Hepatocyte (in vitro differentiated cells): ENCODE measurements around the gene DRD3.

Experiments used
- EZH2phosphoT487 ChIP-seq: fragments of 200-600 bp; sonication (generic); IDR thresholded peaks from one replicate; pipeline ENCODE4 v1.6.1; 2018; ENCODE audit warnings: antibody characterized with exemption, mild to moderate bottlenecking, low read depth, moderate library complexity; ENCODE audit not compliant: unreplicated experiment, severe bottlenecking
- TF ChIP-seq, protein P1 (sequence below): fragments of 200-600 bp; sonication (generic); IDR thresholded peaks from 2 replicates; pipeline ENCODE4 v1.5.1; 2016; ENCODE audit warnings: antibody characterized with exemption, mild to moderate bottlenecking; ENCODE audit not compliant: poor library complexity

- TF ChIP-seq, protein P1, sequence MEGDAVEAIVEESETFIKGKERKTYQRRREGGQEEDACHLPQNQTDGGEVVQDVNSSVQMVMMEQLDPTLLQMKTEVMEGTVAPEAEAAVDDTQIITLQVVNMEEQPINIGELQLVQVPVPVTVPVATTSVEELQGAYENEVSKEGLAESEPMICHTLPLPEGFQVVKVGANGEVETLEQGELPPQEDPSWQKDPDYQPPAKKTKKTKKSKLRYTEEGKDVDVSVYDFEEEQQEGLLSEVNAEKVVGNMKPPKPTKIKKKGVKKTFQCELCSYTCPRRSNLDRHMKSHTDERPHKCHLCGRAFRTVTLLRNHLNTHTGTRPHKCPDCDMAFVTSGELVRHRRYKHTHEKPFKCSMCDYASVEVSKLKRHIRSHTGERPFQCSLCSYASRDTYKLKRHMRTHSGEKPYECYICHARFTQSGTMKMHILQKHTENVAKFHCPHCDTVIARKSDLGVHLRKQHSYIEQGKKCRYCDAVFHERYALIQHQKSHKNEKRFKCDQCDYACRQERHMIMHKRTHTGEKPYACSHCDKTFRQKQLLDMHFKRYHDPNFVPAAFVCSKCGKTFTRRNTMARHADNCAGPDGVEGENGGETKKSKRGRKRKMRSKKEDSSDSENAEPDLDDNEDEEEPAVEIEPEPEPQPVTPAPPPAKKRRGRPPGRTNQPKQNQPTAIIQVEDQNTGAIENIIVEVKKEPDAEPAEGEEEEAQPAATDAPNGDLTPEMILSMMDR, result no peak
- TF ChIP-seq EZH2phosphoT487, result no peak
Measured at GRCh38 chr3:114108137-114108536, 70.7 kb downstream of the DRD3 start.
